HG03135 (cell line): ENCODE measurements around the gene KNG1.
A peak's percentile ranks its signal among the peaks of the same experiment; 100 is the strongest.
"Not testable (repeated sequence)": the region's sequence is repeated elsewhere in the genome, so short reads cannot be mapped to it uniquely, and the experiment has no call there.

Source experiments
- ATAC-seq: cut with Tn5 transposase; IDR thresholded peaks from one replicate; pipeline ENCODE4 v1.9.1; 2021; ENCODE audit warnings: mild to moderate bottlenecking, moderate library complexity; ENCODE audit not compliant: unreplicated experiment

KNG1 gene

DNA sequence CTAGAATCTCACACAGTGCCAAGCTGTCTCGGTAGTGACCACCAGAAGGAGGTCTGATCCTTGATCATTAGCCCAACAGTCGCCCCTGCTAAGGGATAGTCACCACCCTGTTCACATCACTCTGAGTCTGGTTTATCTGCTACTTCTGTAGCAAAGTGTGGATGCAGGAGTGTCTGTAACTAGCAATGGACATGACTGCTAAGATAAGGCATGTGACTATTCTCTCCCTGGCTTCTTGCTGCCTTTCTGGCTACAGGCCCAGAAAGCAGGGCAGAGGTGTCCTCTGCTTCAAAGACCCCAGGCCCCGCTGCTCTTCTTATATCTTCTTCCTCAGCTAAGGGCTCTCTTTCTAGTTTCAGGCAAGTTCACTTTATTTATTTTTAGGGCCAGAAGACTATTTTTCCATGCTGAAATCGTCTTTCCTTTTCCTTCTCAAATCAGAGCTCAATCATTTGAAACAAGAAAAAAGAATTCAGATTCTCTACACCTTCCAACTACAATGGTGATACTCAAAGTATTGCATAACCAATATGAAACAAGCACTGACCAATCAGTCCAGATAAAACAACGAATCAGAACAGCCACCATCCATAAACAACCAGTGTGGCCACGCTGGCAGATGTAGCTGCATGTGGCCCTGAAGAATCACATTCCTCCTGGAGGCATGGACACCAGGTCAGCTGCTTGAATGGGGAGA is 8.0 kb upstream of the KNG1 start:
- no peak for ATAC-seq

DNA sequence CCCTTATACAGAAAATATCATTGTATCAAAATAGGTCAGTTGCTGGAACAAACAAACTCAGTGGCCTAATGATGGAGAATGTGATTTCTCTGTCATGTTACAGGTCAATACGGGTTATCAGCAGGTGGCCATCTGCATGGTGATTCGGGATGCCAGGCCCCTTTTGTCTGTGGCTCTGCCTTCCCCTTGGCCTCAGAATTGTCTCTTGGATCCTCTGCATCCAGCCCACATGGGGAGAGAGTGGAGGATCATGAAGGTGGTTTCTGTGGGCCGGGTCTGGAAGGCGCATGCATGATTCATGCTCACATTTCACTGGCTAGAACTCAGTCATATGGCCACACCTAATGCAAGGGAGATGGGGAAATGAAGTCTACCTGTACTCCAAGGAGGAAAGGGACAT is 6.5 kb upstream of the KNG1 start:
- ATAC-seq: not testable (repeated sequence)

DNA sequence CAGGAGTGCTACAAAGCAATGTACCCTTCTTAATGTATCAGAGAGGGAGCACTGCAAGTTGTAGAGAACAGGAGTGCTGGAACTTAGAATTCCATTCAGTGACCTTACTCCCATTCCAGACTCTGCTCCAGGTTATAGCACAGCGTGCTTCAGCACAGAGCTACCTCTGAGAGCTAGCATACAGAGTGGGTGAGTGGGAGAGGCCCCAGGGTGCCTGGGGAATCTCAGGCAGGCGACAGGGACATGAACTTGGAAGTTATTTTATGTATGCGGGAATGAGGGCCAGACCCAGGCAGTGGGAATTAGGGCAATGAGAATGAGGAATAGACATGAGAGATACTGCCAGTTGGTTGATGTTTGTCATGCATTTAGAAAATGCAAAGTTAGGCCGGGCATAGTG is 3.7 kb upstream of the KNG1 start:
- ATAC-seq: no peak

DNA sequence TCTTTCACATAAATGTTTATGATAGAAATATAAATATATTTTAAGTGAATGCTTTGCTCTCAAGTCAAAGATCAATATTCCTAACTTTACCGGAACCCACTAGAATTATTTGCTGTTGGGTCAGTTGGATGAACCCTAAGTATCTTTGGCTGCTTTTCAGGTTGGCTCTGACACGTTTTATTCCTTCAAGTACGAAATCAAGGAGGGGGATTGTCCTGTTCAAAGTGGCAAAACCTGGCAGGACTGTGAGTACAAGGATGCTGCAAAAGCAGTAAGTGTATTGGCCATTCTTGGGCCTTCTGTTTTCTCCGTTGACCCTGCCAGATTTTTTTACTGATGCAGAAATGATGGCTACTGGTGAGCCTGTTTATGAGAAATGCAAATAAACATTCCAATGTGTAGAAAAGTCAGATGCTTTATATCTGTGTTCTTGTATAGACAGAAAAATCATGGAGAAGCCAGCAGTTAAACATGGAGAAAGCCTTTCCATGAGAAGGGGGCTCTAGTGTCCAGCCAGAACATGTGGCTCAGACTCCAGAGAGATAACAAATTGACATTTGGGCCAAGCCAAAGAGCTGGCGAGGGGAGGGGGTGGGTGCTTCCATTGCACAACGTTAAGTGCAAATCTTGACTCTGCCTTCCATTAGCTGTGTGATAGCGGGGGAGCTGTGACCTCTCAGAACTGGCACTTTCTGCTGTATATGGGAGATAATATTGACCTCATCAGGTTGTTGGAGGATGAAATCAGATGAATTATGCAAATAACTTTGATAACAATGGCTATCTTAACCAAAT is 3.0 kb downstream of the KNG1 start:
- ATAC-seq: no peak

DNA sequence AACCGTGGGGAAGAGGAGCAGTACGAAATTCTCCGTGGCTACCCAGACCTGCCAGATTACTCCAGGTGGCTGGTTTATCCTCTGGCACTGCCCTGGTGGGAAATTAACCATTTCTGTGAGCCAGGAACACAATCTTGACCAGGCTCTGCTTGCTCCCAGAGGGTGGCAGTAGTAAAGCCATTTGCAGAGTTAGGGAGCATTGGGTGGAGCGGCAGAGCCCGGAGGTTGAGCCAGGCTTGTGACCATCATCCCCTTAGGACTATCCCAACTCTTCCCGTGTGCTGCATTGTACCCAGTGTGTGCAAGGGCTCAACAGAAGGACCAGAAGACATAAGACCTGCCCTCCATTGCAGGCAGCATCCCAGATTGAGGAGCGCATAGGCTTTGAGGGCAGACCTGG is 5.3 kb downstream of the KNG1 start:
- ATAC-seq: no peak

DNA sequence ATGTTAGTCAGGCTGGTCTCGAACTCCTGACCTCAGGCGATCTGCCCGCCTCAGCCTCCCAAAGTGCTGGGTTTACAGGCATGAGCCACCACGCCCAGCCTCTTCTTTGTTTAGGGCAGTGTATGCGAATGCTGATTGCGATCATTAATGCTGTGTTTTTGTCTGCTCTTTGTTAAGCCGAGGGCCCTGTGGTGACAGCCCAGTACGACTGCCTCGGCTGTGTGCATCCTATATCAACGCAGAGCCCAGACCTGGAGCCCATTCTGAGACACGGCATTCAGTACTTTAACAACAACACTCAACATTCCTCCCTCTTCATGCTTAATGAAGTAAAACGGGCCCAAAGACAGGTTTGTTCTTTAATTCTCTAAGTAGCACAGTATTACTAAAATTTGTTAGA is 7.8 kb downstream of the KNG1 start:
- ATAC-seq: no peak

DNA sequence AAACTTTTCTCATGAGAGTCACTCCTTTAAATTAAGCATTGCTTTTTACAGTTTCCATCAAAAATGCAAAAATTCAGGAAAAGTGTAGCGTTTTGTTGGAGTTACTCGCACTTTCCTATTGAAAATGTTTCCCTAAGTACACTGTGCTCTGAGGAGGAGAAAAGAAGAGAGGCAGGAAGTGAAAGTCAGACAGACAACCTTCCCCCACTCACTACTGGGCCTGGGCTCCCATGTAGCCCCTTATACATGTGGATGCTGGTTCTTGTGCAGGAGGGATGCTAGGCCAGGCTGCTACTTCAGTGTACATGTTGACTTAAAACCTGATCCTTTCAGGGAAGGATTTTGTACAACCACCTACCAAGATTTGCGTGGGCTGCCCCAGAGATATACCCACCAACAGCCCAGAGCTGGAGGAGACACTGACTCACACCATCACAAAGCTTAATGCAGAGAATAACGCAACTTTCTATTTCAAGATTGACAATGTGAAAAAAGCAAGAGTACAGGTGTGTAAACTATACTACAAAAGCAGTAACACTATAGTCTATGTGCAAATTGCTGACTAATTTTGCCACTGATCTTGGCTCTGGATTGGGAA is 15.1 kb downstream of the KNG1 start:
- no peak for ATAC-seq

DNA sequence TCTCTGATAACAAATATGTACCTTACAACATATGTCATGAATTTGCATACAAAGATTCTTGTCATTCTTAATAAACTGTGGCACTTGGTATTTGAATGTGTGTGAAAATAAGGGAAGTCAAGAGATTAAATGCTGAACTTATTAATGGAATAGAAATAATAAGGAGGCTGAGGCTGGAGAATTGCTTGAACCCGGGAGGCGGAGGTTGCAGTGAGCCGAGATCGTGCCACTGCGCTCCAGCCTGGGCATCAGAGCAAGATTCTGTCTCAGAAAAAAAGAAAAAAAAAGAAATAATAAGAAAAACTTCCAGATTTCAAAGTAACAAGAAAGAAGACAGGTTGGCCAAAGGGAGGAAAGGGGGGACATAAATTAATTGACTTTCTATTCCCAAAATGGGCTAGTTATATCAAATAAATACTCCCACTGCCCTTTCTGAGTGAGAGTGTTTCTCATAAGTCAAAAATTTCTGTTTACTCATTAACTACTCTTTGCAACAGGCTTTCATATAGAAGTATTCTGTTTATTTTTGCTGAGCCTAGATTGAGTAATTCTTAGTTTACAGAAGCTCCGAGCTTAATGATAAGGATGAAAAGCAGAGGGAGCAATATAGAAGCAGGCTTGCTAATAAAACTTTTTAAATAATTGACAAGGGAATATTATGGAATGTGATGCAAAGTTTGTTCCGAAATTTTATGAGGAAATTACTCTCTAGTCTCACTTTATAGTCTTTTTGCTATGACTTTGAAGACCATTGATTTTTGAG is 25.6 kb downstream of the KNG1 start:
- ATAC-seq: no peak

DNA sequence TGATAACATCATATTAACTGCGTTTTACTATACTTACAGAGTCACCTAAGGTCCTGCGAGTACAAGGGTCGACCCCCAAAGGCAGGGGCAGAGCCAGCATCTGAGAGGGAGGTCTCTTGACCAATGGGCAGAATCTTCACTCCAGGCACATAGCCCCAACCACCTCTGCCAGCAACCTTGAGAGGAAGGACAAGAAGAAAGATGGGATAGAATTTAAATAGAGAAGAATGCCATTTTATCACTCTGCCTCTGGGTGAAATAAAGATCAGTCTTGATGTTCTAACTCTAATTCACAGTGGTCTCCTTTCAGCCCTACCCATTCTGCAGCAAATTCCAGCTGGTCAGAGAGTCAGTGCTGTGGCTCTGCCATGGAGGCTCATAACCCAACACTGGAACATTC is 26.5 kb downstream of the KNG1 start:
- ATAC-seq: no peak

DNA sequence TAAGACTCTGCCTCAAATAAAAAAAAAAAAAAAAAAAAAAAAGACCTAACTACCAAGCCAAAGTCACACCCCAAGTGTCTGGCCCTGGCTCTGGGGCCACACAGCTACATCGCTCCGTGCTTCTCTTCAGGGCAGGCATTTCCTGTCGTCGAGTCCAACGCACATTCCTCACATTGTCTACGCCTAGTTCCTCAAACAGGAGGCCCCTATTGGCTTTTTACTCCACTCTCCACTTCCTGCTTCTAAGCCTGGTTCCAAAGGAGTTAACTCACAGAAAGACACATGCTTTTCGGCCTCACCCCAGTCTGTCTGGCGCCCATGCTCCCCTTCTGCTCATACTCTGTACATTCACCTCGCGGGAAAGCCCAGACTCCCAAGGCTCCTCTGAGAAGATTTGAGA is 28.8 kb downstream of the KNG1 start:
- ATAC-seq: no peak

DNA sequence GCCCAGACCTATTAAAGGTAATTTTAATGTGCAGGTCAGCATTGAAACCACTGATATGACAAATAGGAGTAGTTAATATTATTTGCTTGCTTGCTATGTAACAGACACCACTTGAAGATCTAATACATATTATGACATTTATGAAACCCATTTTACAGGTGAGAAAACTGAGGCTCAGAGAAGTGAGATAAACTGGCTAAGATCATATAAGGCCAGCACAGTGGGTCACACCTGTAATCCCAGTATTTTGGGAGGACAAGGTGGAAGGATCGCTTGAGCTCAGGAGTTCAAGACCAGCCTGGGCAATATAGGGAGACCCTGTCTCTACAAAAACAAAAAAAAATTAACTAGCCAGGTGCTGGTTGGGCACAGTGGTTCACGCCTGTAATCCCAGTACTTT is 33.2 kb downstream of the KNG1 start:
- no peak for ATAC-seq

DNA sequence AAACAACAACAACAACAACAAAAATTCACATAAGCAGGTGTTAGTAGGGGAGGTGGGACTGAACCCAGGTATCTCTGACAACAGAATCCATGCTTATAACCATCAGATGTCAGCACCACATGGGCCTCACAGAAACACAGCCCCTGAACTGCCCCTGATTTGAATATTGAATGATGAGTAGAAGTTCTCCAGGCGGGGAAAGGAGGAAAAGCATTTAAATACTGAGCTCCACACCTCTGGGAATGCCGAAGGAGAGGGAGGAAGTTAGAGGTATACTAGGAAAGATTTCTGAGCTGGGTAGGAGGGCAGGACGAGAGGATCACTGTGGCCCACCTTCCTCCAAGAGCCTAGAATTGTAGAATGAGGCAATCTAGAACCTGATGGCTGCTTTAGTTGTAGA is 34.3 kb downstream of the KNG1 start:
- ATAC-seq: no peak

DNA sequence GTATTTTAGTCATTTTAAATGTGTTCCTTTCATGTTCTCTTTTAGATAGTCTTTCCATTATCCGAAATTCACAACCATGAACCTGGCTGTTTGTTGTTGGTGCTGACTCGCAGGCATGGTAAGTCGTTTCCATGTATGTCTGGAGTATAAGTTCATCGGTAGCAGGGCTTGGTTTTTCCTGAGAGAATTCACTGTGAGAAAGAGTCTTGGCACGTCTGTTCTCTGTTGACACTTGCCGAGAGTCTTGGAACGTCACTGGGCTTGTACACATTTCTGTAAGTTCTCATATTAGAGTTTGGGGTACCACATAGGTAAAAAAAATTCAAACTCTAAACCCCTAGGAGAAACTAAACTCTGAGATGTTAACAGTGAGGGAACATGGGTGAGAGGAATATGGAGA is 36.8 kb downstream of the KNG1 start:
- no peak for ATAC-seq

DNA sequence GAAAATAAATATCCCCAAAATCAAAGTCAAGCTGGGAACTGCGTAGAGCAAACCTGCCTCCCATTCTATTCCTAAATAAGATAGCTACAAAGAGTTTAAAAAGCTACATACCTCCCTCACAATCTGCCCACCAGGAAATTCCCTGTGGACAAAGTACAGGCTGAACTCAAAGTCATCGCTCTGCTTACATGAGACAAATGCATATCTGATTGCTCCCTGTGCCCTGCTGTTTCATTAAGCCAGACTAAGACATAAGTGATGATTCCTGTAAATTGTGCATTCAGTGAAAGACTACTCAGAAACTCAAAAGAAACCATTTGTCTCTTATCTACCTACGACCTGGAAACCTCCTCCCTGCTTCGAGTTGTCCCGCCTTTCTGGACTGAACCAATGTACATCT is 37.7 kb downstream of the KNG1 start:
- ATAC-seq: no peak

DNA sequence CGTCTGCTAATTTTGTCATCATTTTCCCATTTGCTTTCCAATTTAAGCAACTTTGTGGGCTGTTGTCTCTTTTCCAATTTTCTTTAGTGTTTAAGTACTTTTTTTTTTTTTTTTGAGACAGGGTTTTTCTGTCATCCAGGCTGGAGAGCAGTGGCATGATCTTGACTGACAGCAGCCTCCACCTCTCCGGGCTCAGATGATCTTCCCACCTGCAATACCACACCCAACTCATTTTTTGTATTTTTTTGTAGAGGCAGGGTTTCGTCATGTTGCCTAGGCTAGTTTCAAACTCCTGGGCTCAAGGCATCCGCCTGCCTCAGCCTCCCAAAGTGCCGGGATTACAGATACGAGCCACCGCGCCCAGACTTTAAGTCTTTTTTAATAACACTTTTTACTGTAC is 40.1 kb downstream of the KNG1 start:
- ATAC-seq: no peak

DNA sequence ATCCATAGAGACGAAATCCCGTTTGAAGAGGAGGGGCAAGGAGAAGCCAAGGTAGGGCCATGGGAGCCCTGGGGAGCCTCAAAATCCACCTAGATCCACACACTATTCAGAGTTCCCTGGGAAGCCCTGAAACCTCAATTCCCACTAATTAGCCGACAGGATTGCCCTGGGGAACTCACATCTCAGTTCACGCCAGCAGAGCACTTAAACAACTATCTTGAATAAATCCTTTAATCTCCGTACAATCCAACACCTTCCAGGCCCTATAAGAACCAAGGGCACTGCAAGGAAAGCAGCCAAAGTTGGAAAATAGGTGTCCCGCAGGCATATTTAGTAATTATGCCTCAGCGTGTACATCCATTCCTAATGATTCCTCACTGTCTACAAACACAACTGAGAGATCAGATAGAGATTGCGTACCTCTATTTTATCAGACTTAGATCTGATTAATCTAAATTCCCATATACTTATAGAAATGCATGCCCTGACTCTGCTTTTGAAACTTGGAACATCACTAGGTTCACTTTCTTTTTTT is 40.6 kb downstream of the KNG1 start:
- ATAC-seq: no peak

DNA sequence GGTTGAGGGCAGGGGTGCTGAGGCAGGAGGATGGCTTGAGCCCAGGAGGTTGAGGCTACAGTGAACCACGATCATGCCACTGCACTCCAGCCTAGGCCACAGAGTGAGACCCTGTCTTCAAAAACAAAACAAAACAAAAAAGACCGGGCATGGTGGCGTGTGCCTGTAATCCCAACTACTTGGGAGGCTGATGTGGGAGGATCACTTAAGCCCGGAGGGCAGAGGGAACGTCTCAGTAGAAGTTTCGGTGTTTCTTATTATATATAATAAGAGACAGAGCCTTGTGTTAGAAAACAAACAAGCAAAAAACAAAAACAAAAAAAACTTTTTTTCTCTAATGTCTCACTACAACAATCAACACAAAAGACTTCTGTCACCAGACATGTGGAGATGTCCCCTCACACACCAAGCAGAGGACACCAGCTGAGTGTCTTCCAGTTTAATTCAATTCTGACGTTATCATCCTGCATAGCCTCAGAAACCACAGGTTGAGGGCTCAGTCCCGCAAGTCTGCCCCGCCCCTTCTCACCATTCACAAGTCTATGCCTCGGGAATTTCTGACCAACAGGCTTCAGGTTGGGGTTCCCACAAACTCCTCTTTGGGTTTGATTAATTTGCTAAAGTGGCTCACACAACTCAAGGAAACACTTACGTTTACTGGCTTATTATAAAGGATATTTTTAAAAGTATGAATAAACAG is 42.2 kb downstream of the KNG1 start:
- ATAC-seq: no peak

DNA sequence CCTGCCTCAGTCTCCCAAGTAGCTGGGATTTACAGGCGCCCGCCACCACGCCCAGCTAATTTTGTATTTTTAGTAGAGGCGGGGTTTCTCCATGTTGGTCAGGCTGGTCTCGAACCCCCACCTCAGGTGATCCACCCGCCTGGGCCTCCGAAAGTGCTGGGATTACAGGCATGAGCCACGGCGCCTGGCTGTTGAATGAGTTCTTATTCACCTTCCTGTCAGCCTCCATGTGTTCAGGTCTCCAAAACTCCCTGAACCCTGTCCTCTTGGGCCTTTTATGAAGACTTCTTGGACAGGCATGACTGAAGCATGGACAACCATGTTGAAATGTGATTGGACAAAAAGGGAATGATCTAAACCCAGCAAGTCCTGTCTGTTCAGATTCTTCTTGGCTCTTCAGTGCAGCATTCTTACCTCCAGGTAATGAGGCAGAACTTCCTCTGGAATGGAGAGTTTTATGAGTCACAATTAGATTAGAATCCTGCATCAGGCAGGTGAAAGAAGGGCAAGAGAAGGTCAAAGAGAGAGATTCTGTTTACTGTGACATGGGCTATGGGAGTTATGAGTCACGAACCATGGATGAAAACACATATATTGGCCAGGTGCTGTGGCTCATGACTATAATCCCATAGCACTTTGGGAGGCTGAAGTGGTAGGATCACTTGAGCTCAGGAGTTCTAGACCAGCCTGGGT is 43.1 kb downstream of the KNG1 start:
- ATAC-seq: no peak

DNA sequence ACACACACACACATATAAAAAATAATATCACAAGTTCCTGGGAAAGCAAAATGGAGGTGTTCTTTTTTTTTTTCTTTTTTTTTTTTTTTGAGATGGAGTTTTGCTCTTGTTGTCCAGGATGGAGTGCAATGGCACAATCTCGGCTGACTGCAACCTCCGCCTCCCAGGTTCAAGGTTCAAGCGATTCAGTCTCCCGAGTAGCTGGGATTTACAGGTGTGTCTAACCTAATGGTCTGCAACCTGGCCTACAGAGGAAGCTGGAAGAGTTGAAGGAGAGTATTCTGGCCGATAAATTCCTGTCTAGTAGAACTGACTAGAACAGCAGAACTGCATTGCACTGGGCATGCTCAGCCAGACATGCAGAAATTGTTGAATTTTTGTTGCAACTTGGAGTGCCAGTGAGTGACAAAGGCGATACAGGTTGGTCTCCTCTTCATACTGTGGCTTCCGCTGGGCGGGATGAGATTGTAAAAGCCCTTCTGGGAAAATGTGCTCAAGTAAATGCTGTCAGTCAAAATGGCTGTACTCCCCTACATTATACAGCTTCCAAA is 43.8 kb downstream of the KNG1 start:
- no peak for ATAC-seq

DNA sequence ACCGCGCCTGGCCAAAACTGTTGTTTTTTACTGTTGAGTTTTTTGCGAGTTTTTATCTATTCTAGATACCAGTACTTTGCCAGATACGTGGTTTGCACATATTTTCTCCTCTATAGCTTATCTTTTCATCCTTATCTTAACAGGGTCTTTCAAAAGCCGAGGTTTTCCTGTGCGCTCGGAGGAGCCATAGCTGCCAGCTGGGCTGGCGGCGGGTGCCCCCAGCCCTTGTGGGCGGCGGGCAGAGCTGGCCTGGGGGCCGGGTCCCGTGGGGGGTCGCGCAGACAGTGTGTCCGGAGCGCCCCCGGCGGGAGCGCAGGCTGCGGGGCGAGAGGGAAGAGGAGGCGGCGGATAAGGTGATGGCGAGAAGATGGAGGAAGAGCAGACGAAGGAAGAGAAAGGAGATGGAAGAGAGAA is 55.1 kb downstream of the KNG1 start:
- peak; percentile 24 for ATAC-seq
